Measurements from ENCODE around the gene LSS.

The LSS gene

GRCh38 chr21:46228345-46229051 is at the start of gene LSS:
Gene LSS (minus strand): TSS chr21:46228774. CDS start chr21:46228745, 29 bp downstream.
- peak; percentile 94 for DNase-seq

- no peak for DNase-seq
These were observed 46.3 kb upstream of the LSS start for GRCh38 chr21:46274797-46275390.

- DNase-seq = no peak
These were observed 44.8 kb upstream of the LSS start for GRCh38 chr21:46273341-46273740.

- DNase-seq = no peak
These were observed 40.9 kb upstream of the LSS start for GRCh38 chr21:46269466-46269865.

- no peak for DNase-seq
These were observed 39.8 kb upstream of the LSS start for GRCh38 chr21:46268371-46268770.

- no peak for DNase-seq
These were observed 38.4 kb upstream of the LSS start for GRCh38 chr21:46266946-46267345.

GRCh38 chr21:46265736-46266525 is 37.4 kb upstream of the LSS start:
- DNase-seq = no peak

- no peak for DNase-seq
These were observed 36.1 kb upstream of the LSS start for GRCh38 chr21:46264690-46265144.

- DNase-seq = no peak
These were observed 35.6 kb upstream of the LSS start for GRCh38 chr21:46264046-46264689.

GRCh38 chr21:46256501-46256994 is 28.0 kb upstream of the LSS start:
- DNase-seq = no peak

GRCh38 chr21:46255758-46256337 is 27.3 kb upstream of the LSS start:
- no peak for DNase-seq

- no peak for DNase-seq
These were observed 26.6 kb upstream of the LSS start for GRCh38 chr21:46255166-46255565.

- no peak for DNase-seq
These were observed 25.8 kb upstream of the LSS start for GRCh38 chr21:46254208-46254975.

GRCh38 chr21:46253610-46254124 is 25.1 kb upstream of the LSS start:
- no peak for DNase-seq

GRCh38 chr21:46252840-46253239 is 24.3 kb upstream of the LSS start:
- DNase-seq = no peak

GRCh38 chr21:46250146-46250725 is 21.7 kb upstream of the LSS start:
- DNase-seq = no peak

GRCh38 chr21:46248827-46249226 is 20.3 kb upstream of the LSS start:
- no peak for DNase-seq

GRCh38 chr21:46248422-46248782 is 19.8 kb upstream of the LSS start:
- no peak for DNase-seq

- DNase-seq = no peak
These were observed 19.3 kb upstream of the LSS start for GRCh38 chr21:46247699-46248421.

GRCh38 chr21:46246345-46246744 is 17.8 kb upstream of the LSS start:
- DNase-seq = no peak

All from amniotic stem cell (primary cell).